SIG-M5 (cell line): ENCODE data around the gene FAM47E.

Experiments used
- DNase-seq: peaks from one replicate; lab custom pipeline; 2025; lab: John Stamatoyannopoulos, UW

FAM47E gene

GRCh38 chr4:76251441-76252270, at the start of gene FAM47E:
Gene FAM47E (plus strand): TSS chr4:76251721. CDS start chr4:76251747, 26 bp downstream.
- DNase-seq = no peak

- DNase-seq = no peak
These were observed 48.0 kb upstream of the FAM47E start for GRCh38 chr4:76203541-76203940.

GRCh38 chr4:76204936-76205335, 46.6 kb upstream of the FAM47E start:
- DNase-seq = no peak

GRCh38 chr4:76205476-76205875, 46.0 kb upstream of the FAM47E start:
- no peak for DNase-seq

- DNase-seq = no peak
These were observed 45.1 kb upstream of the FAM47E start for GRCh38 chr4:76206222-76206942.

GRCh38 chr4:76207549-76207948, 44.0 kb upstream of the FAM47E start:
- no peak for DNase-seq

GRCh38 chr4:76208005-76208765, 43.3 kb upstream of the FAM47E start:
- no peak for DNase-seq

- DNase-seq = no peak
These were observed 41.6 kb upstream of the FAM47E start for GRCh38 chr4:76209881-76210280.

GRCh38 chr4:76210452-76210851, 41.1 kb upstream of the FAM47E start:
- no peak for DNase-seq

- no peak for DNase-seq
These were observed 39.5 kb upstream of the FAM47E start for GRCh38 chr4:76211769-76212708.

- no peak for DNase-seq
These were observed 38.6 kb upstream of the FAM47E start for GRCh38 chr4:76212851-76213414.

GRCh38 chr4:76213415-76214176, 37.9 kb upstream of the FAM47E start, which contains the start of gene SCARB2:
Gene SCARB2 (minus strand): TSS chr4:76213824. CDS start chr4:76213543, 281 bp downstream.
- no peak for DNase-seq

GRCh38 chr4:76214177-76214675, 37.3 kb upstream of the FAM47E start:
- DNase-seq = no peak

- DNase-seq = no peak
These were observed 36.4 kb upstream of the FAM47E start for GRCh38 chr4:76215077-76215476.

GRCh38 chr4:76216524-76216923, 35.0 kb upstream of the FAM47E start:
- DNase-seq = no peak

GRCh38 chr4:76216975-76217814, 34.3 kb upstream of the FAM47E start:
- no peak for DNase-seq

- DNase-seq = no peak
These were observed 32.0 kb upstream of the FAM47E start for GRCh38 chr4:76219299-76220055.

GRCh38 chr4:76224171-76224570, 27.4 kb upstream of the FAM47E start:
- DNase-seq = no peak
